Fibroblast of the aortic adventitia (primary cell): ENCODE results near the gene CD81. TPM values are rescaled to one million over a fixed set of nuclear protein-coding genes. Genes with fewer than 3 reads are reported as not detected.

Experiments used
- DNase-seq: peaks from one replicate; pipeline ENCODE4 v3.0.0-alpha.2; 2010; ENCODE audit warnings: low read depth
- H3K4me3 ChIP-seq: 2 replicates; pipeline ENCODE4 v1.5.1; 2011; ENCODE audit warnings: low read depth, mild to moderate bottlenecking, control low read depth, low read length, moderate library complexity
- CTCF ChIP-seq: IDR thresholded peaks from 2 replicates; pipeline ENCODE4 v1.5.1; 2011; ENCODE audit warnings: mild to moderate bottlenecking, low read length, control low read depth, inconsistent platforms; ENCODE audit not compliant: insufficient read depth
- total RNA-seq: library from RNA; depleted of rRNA; stranded (reverse); fragments of >200 nt; gene quantifications from 2 replicates; pipeline ENCODE4 v1.2.3, GENCODE V29; 2012; ENCODE audit warnings: low replicate concordance

Gene CD81
- total RNA-seq, 1 donor: 282 TPM

GRCh38 chr11:2437516-2437915 lies 60.4 kb downstream of the CD81 start:
- no peak for DNase-seq
- no peak overlapping the region for H3K4me3 ChIP-seq
- TF ChIP-seq CTCF: no peak

GRCh38 chr11:2439820-2440219 lies 62.7 kb downstream of the CD81 start:
- no peak overlapping the region for H3K4me3 ChIP-seq
- no peak for TF ChIP-seq CTCF
- DNase-seq: no peak

- no peak for TF ChIP-seq CTCF
- no peak for DNase-seq
- H3K4me3 ChIP-seq: no peak overlapping the region
These were observed 63.5 kb downstream of the CD81 start for GRCh38 chr11:2440646-2441045.

- no peak overlapping the region for H3K4me3 ChIP-seq
- TF ChIP-seq CTCF: no peak
- no peak for DNase-seq
These were observed 64.1 kb downstream of the CD81 start for GRCh38 chr11:2441171-2441570.

- no peak for DNase-seq
- TF ChIP-seq CTCF: no peak
- no peak overlapping the region for H3K4me3 ChIP-seq
These were observed 65.5 kb downstream of the CD81 start for GRCh38 chr11:2442589-2442988.

- no peak for TF ChIP-seq CTCF
- DNase-seq: no peak
- H3K4me3 ChIP-seq: no peak overlapping the region
These were observed 66.3 kb downstream of the CD81 start for GRCh38 chr11:2443406-2443805.
